HuH-7.5 (cell line): Measurements from ENCODE around the gene CCDC50.

Experiments used
- DNase-seq: peaks from one replicate; pipeline ENCODE4 v3.0.0; 2011; ENCODE audit warnings: low spot score

CCDC50 gene

DNA sequence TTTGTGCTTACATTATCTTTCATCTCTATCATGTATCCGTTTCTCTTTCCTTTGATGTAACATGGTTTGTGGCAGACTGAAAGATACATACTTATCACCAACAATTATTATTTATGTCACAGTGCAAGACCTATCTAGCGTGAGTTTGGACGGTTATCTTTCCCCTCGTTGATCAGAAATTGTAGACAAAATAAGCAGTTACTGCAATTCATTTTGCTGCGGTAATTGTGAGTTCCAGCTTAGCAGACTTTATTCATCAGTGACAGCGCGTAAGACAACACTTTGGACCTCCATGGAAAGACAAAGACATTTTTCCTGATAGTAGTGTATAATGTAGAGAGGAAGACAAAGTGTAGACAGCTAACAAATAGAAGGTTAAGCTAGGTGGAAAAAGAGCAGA is 52.1 kb downstream of the CCDC50 start:
- DNase-seq: no peak

DNA sequence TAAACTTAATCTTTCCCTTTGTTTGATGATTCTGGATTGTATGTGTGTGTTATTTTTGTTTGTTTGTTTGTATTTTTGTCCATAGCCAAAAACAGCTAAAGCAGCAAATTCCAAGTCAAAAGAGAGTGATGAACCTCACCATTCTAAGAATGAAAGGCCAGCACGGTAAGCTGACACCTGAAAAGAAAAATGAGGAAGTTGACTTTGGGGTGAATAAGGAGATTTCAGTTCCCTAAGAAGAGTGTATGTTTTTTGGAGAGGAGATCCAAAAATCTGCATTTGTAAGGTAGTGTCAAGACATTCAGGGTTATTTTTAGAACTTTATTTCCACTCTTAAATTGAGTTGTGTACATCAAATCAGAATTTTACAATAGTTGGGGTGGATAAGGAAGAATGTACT is 53.5 kb downstream of the CCDC50 start:
- DNase-seq: no peak

DNA sequence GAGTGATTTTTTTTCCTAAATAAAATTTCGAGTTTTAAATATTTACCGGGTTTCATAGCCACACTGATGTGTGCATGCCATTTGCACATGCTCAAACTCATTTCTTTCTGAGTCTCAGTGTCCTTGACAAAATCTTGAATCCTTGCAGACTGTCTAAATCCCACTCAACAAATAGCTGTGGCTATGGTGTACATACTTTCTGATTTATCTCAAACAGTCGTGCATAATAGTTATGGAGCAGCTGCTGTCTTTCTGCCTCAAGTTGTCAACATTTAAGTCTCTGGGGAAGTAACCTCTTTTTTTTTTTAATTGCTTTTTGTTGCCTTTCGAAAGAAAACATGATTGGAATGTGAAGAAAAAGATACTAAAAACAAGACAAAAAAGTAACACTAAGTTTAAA is 53.9 kb downstream of the CCDC50 start:
- DNase-seq: no peak

DNA sequence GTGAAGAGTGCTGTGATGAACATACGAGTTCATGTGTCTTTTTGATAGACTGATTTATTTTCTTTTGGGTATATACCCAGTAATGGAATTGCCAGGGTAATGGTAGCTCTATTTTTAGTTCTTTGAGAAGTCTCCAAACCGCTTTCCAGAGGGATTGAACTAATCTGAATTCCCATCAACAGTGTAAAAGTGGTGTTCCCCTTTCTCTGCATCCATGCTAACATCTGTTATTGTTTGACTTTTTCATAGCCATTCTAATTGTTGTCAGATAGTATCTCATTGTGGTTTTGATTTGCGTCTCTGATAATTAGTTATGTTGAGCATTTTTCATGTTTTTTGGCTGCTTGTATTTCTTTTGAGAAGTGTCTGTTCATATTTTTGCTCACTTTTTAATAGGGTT is 55.9 kb downstream of the CCDC50 start:
- no peak for DNase-seq

GRCh38 chr3:191387441-191388077 is 58.4 kb downstream of the CCDC50 start:
- no peak for DNase-seq

GRCh38 chr3:191388823-191389222 is 59.6 kb downstream of the CCDC50 start:
- no peak for DNase-seq

GRCh38 chr3:191390580-191390979 is 61.4 kb downstream of the CCDC50 start:
- DNase-seq: no peak

DNA sequence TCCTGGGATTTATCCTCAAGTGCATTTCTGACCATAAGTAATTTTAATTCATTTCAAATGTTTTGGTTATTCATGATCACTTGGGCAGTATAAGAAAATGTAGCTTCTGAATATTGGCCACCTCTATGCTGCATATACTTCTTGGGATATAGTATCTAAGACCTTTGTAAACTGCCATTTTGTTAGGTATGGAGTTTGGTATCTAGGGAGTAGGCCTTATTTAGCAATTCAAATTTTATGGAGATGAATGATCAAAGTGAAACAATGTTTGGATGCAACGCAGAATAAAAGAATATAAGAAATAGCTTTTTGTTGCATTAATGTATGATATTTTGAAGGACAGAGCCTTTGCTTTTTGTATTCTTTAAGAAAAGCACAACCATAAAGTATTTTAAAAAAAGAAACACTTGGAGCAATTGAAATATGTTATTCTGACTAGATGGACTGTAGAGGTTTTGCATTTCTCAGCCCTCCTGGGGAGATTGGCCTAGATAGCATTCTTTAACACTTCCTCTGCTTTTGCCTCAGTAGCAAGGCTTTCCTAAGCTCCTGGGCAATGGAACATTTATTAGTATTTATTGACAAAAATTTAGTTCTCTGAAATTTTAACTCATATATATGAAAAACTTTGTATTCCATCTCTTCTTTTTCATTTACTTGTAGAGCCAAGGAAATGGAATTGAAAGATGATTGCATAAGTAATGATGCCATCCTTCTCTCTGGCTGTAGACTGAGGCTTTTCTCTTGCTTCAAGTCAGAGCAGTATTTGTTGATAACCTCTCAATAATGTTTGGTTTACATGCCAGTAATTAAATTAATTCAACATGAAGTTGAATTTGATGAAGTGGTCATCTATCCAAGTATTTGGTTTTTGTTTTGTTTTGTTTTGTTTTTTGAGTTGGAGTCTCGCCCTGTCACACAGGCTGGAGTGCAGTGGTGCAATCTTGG is 62.9 kb downstream of the CCDC50 start:
- no peak for DNase-seq

GRCh38 chr3:191393146-191393545 is 64.0 kb downstream of the CCDC50 start:
- DNase-seq: no peak

- DNase-seq: no peak
These were observed 68.6 kb downstream of the CCDC50 start for GRCh38 chr3:191397771-191398170.

- DNase-seq: no peak
These were observed 69.4 kb downstream of the CCDC50 start for GRCh38 chr3:191398607-191399006.

DNA sequence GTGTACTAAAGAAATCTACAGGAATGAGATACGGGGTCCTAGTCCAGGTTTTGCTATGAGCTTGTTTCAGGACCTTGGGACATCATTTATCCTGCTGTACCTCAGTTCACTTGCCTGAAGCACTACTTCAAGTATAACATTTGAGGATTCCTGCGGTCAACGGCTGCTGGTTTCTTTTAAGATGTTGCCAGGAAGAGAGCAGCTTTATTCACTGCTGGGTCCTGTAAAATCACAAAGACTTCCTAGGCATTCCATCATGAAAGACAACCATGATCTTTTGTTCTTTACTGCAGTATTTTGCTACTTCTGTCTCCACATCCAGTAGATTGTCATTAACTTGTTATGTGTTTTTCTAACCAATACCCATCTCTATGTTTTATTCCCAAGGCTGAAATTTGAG is 70.7 kb downstream of the CCDC50 start:
- DNase-seq: no peak

- no peak for DNase-seq
These were observed 72.7 kb downstream of the CCDC50 start for GRCh38 chr3:191401775-191402357.

DNA sequence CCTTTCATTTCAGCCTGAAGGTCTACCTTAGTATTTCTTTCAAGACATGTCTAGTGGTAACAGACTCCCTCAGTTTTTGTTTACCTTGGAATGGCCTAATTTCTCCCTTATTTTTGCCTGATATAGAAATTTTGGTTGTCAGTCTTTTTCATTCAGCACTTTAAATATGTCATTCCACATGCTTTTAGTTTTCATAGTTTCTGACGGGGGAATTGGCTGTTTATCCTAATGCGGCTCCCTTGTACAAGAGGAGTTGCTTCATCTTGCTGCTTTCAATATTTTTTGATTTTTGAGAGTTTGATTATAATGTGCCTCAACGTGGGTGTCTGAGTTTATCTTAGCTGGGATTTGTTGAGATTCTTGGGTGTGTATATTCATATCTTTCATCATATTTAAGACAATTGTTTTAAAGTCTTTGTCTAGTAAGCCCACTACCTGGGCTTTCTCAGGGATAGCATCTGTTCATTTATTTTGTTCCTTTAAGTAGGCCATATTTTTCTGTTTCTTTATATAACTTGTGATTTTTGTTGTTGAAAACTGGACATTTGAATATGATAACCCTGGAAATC is 80.7 kb downstream of the CCDC50 start:
- no peak for DNase-seq

- DNase-seq: no peak
These were observed 83.6 kb downstream of the CCDC50 start for GRCh38 chr3:191412759-191413158.

DNA sequence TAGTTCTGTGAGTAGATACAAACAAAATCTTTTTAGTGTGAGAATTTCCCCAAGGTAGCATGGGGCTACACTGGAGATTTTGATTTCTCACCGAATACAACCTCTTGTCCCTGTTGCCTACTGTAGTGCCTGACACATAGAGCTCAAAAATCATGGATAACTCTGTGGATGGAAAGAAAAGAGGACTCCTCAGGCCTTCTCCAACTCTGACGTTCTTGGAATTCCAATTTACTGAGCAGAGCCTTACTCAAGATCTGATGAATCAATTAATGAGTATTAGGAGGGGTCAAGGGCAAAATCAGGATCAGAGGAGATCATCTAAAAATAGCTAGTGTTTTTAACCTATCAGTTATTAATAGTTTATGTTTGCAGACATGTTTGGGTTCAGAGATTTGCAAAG is 85.1 kb downstream of the CCDC50 start:
- DNase-seq: no peak

DNA sequence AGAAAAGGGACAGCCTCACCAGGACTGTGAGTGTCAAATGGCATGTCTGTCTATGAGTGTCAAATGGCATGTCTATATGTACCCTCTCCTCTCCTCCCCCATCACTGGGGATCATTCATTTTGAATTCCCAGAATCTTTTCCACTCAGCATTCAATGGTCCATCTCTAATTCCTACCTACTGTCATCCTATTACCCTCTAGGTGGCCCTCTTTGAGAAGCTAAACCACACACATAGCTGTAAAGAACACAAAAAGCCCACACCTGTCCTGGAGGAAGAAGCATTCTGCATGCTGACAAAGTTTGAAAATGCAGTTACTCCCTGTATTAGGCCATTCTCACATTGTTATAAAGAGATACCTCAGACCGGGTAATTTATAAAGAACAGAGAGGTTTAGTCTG is 85.5 kb downstream of the CCDC50 start:
- DNase-seq: no peak

GRCh38 chr3:191415566-191415965 is 86.4 kb downstream of the CCDC50 start:
- no peak for DNase-seq

- DNase-seq: no peak
These were observed 88.2 kb downstream of the CCDC50 start for GRCh38 chr3:191417457-191417729.

- DNase-seq: no peak
These were observed 91.6 kb downstream of the CCDC50 start for GRCh38 chr3:191420771-191421170.

- DNase-seq: no peak
These were observed 95.7 kb downstream of the CCDC50 start for GRCh38 chr3:191424881-191425280.

DNA sequence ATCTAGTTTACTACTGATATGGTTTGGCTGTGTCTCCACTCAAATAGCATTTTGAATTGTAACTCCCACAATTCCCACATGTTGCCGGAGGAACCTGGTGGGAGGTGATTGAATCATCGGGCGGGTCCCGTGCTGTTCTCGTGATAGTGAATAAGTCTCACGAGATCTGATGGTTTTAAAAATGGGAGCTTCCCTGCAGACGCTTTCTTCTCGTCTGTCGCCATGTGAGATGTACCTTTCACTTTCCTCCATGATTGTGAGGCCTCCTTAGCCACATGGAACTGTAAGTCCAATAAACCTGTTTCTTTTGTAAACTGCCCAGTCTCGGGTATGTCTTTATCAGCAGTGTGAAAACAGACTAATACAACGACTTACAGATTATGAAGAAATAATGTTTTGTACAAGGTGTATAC is 96.1 kb downstream of the CCDC50 start:
- no peak for DNase-seq

DNA sequence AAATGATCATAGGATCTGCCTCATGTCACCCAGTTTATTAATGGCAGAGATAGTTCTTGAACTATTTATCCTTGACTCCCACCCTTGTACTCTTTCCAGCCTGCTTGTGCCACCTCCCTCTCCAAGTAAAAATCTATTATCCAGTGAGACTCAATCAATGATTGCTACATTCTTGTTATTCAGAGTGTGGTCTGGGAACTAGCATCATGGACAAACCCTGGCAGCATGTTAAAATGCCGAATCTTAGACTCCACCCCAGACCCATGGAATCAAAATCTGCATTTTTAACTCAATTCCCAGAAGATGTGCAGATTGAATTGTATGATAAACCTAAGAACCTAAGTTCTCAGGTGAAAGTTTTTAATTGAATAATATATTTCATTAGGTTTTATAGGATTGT is 97.1 kb downstream of the CCDC50 start:
- no peak for DNase-seq
